GM12878 (cell line): ENCODE measurements around the gene TBCD. TPM values are rescaled to one million over a fixed set of nuclear protein-coding genes. Genes with fewer than 3 reads are reported as not detected.

Source experiments
- ATAC-seq: fragments of 200-7000 bp; cut with Tn5 transposase; 3 replicates; pipeline ENCODE4 v1.9.1; 2020; ENCODE audit warnings: mild to moderate bottlenecking, moderate library complexity
- BruUV-seq: library from RNA; stranded (reverse); fragments of 400-500 nt; replicated peaks from 2 replicates; lab custom pipeline; 2021; lab: Mats Ljungman, UMichigan
- CTCF ChIA-PET: fragments of 300-600 bp; sonication (Branson Sonifier 250); formaldehyde crosslinking; extraction: SDS; loops from one replicate; lab custom pipeline; 2021; ENCODE audit warnings: inconsistent platforms; lab: Yijun Ruan, JAX
- POLR2A ChIA-PET: fragments of 350-600 bp; formaldehyde crosslinking; extraction: SDS; loops from one replicate; lab custom pipeline; 2021; ENCODE audit warnings: inconsistent platforms; lab: Charles Lee
- RAD21 ChIA-PET: fragments of 300-600 bp; sonication (Branson Sonifier 250); formaldehyde crosslinking; loops from one replicate; lab custom pipeline; 2023; ENCODE audit warnings: antibody characterized with exemption; ENCODE audit not compliant: unreplicated experiment; lab: Charles Lee
- SMC1A ChIA-PET: fragments of 300-600 bp; sonication (Branson Sonifier 250); formaldehyde crosslinking; loops from one replicate; lab custom pipeline; 2023; ENCODE audit not compliant: unreplicated experiment, uncharacterized antibody; lab: Charles Lee
- DNase-seq: peaks from one replicate; pipeline ENCODE4 v3.0.0-alpha.2; 2011; ENCODE audit warnings: low read depth, low spot score
- FAIRE-seq: peaks from 3 replicates; lab custom pipeline; 2011; peaks lifted over from hg19 to GRCh38; lab: Jason Lieb, UNC
- H2AFZ ChIP-seq: 2 replicates; pipeline ENCODE4 v1.6.0; 2011; ENCODE audit warnings: low read depth, low read length, control low read depth; ENCODE audit not compliant: control insufficient read depth
- H3K27ac ChIP-seq: 2 replicates; pipeline ENCODE4 v1.5.1; 2011; ENCODE audit warnings: control low read depth; ENCODE audit not compliant: control insufficient read depth, insufficient read depth
- H3K27me3 ChIP-seq, 2 experiments: replicated peaks in 1 of 2; 2 replicates each; pipeline versions ENCODE4 v1.6.0 to v1.6.1; 2011; ENCODE audit warnings: low read length in 1 of 2; ENCODE audit not compliant: control insufficient read depth in 2 of 2, insufficient read depth in 2 of 2
- H3K36me3 ChIP-seq, 2 experiments: 2 replicates each; pipeline ENCODE4 v1.5.1; 2011; ENCODE audit warnings: low read length in 1 of 2; ENCODE audit not compliant: control insufficient read depth in 2 of 2, insufficient read depth in 2 of 2
- H3K4me1 ChIP-seq: 2 replicates; pipeline ENCODE4 v1.6.1; 2011; ENCODE audit warnings: mild to moderate bottlenecking, low read length, moderate library complexity, mixed read lengths; ENCODE audit not compliant: control insufficient read depth, insufficient read depth
- H3K4me2 ChIP-seq: 2 replicates; pipeline ENCODE4 v1.6.0; 2011; ENCODE audit warnings: control low read depth; ENCODE audit not compliant: control insufficient read depth, insufficient read depth
- H3K4me3 ChIP-seq: fragments of 200-600 bp; sonication (generic); 2 replicates; pipeline ENCODE4 v1.5.1; 2016
- H3K79me2 ChIP-seq: 2 replicates; pipeline ENCODE4 v1.6.0; 2011; ENCODE audit warnings: low read length; ENCODE audit not compliant: control insufficient read depth, insufficient read depth
- H3K9ac ChIP-seq: 2 replicates; pipeline ENCODE4 v1.8.0; 2011; ENCODE audit warnings: low read length, control low read depth, mixed read lengths; ENCODE audit not compliant: control insufficient read depth, insufficient read depth
- H3K9me3 ChIP-seq: replicated peaks from 3 replicates; pipeline ENCODE4 v1.5.1; 2011; ENCODE audit warnings: mild to moderate bottlenecking, low read length; ENCODE audit not compliant: control insufficient read depth, insufficient read depth
- H4K20me1 ChIP-seq: 2 replicates; pipeline ENCODE4 v1.6.0; 2011; ENCODE audit not compliant: control insufficient read depth, insufficient read depth
- CBFB ChIP-seq: IDR thresholded peaks from 2 replicates; pipeline ENCODE4 v1.6.1; 2016; ENCODE audit warnings: antibody characterized with exemption, low read depth
- DPF2 ChIP-seq: fragments of 450-650 bp; IDR thresholded peaks from 2 replicates; pipeline ENCODE4 v1.6.1; 2017; ENCODE audit warnings: mild to moderate bottlenecking
- E2F8 ChIP-seq: fragments of 450-650 bp; IDR thresholded peaks from 2 replicates; pipeline ENCODE4 v1.6.1; 2018; ENCODE audit warnings: mild to moderate bottlenecking, low read depth, moderate library complexity; ENCODE audit not compliant: partially characterized antibody
- GATAD2B ChIP-seq: fragments of 450-650 bp; conservative IDR thresholded peaks from 2 replicates; pipeline ENCODE4 v1.6.1; 2017; ENCODE audit warnings: low read depth, mild to moderate bottlenecking, moderate library complexity
- HCFC1 ChIP-seq: fragments of 150-350 bp; IDR thresholded peaks from 2 replicates; pipeline ENCODE4 v1.6.1; 2014; ENCODE audit warnings: low read length
- HDAC6 ChIP-seq: fragments of 200-600 bp; sonication (generic); IDR thresholded peaks from one replicate; pipeline ENCODE4 v1.8.0; 2017; ENCODE audit warnings: antibody characterized with exemption; ENCODE audit not compliant: unreplicated experiment
- JUNB ChIP-seq: IDR thresholded peaks from 2 replicates; pipeline ENCODE4 v1.6.1; 2016; ENCODE audit warnings: antibody characterized with exemption, mild to moderate bottlenecking
- NRF1 ChIP-seq: conservative IDR thresholded peaks from 2 replicates; pipeline ENCODE4 v1.6.1; 2011; ENCODE audit warnings: mild to moderate bottlenecking, low read depth, low read length, improper control_type of control experiment
- POU2F2 ChIP-seq: IDR thresholded peaks from 3 replicates; pipeline ENCODE4 v1.6.1; 2011; ENCODE audit warnings: low read depth, mild to moderate bottlenecking, low read length, borderline replicate concordance
- RBBP5 ChIP-seq: fragments of 200-600 bp; sonication (generic); conservative IDR thresholded peaks from 2 replicates; pipeline ENCODE4 v1.6.1; 2016
- RUNX3 ChIP-seq: IDR thresholded peaks from 2 replicates; pipeline ENCODE4 v1.6.1; 2012; ENCODE audit warnings: low read length, inconsistent platforms
- SIN3A ChIP-seq: IDR thresholded peaks from 2 replicates; pipeline ENCODE4 v1.6.1; 2012; ENCODE audit warnings: low read depth, low read length, improper control_type of control experiment
- SMAD5 ChIP-seq: IDR thresholded peaks from 2 replicates; pipeline ENCODE4 v1.6.1; 2016; ENCODE audit warnings: antibody characterized with exemption, low read depth
- SMARCA5 ChIP-seq: fragments of 450-650 bp; IDR thresholded peaks from 2 replicates; pipeline ENCODE4 v1.6.1; 2017; ENCODE audit warnings: mild to moderate bottlenecking
- SREBF2 ChIP-seq: IDR thresholded peaks from 2 replicates; pipeline ENCODE4 v1.6.1; 2012; ENCODE audit warnings: mild to moderate bottlenecking, low read length
- TCF3 ChIP-seq: IDR thresholded peaks from 2 replicates; pipeline ENCODE4 v1.6.1; 2012; ENCODE audit warnings: low read depth, mild to moderate bottlenecking, low read length, borderline replicate concordance; ENCODE audit not compliant: insufficient read depth
- TCF7 ChIP-seq: IDR thresholded peaks from 2 replicates; pipeline ENCODE4 v1.6.1; 2014; ENCODE audit warnings: antibody characterized with exemption, borderline replicate concordance
- ZNF24 ChIP-seq: fragments of 450-650 bp; IDR thresholded peaks from 2 replicates; pipeline ENCODE4 v1.6.1; 2017; ENCODE audit warnings: antibody characterized with exemption, mild to moderate bottlenecking
- WGBS: methylation state at CpG from one replicate; pipeline ENCODE4 v1.1.6; 2016; ENCODE audit warnings: low lambda C conversion rate; ENCODE audit not compliant: insufficient replicate concordance, insufficient coverage; ENCODE audit errors: missing lambda C conversion rate; 5-methylcytosine and 5-hydroxymethylcytosine counted together
- in situ Hi-C: fragments of 300-500 bp; cut with MboI; formaldehyde crosslinking; loops from 9 replicates; pipeline ENCODE4 v1.14.3; 2018; ENCODE audit warnings: mixed read lengths
- intact Hi-C: fragments of 100-400 bp; cut with micrococcal nuclease; formaldehyde crosslinking; loops from one replicate; pipeline ENCODE4 v1.14.2; 2022; ENCODE audit not compliant: unreplicated experiment
- polyA plus RNA-seq, 11 experiments: library from polyadenylated mRNA; depleted of rRNA in 4 of 11; unstranded in 6 of 11; stranded (reverse) in 5 of 11; fragments of >200 nt; fragmentation: Nextera tagmentation in 4 of 11; fragmentation: Illumina TruSeq in 1 of 11; extraction: Ambion mirVana in 4 of 11; extraction: Trizol in 1 of 11; gene quantifications; 1 replicate in 1 of 11; 2 replicates in 10 of 11; pipeline versions ENCODE4 v1.2.1 to v1.2.3, GENCODE V29; 2011 to 2016; ENCODE audit warnings: inconsistent platforms in 2 of 11, missing spikeins in 2 of 11, low read depth in 1 of 11
- total RNA-seq, 4 experiments: library from RNA; depleted of rRNA in 3 of 4; stranded (reverse); fragments of >200 nt in 3 of 4; fragmentation: Illumina TruSeq in 1 of 4; extraction: Trizol in 1 of 4; gene quantifications; 2 replicates each; pipeline versions ENCODE4 v1.2.1 to v1.2.3, GENCODE V29; 2013 to 2021
- TF ChIP-seq, protein P1 (sequence below): fragments of 450-650 bp; IDR thresholded peaks from 2 replicates; pipeline ENCODE4 v1.6.1; 2017; ENCODE audit warnings: low read depth, mild to moderate bottlenecking, moderate library complexity
- TF ChIP-seq, protein P2 (sequence below): fragments of 450-650 bp; IDR thresholded peaks from 2 replicates; pipeline ENCODE4 v1.6.1; 2017; ENCODE audit warnings: borderline replicate concordance

Gene TBCD
- total and polyA plus RNA-seq, 10 of the 15 experiments (the other 5 are each of a cell fraction or from before 2014, with no cell fraction given): 10.3 to 114 (median 52.4) TPM

- ChIA-PET RAD21 (no interaction called here), CTCF (no interaction called here), SMC1A (no interaction called here), POLR2A (no interaction called here)
- H3K79me2 ChIP-seq: no peaks in the 10 kb centered on the region
- H3K9me3 ChIP-seq: peaks cover 10% of the 10 kb centered on the region
- no peak for TF ChIP-seq ZNF24
- no peak for TF ChIP-seq SREBF2
- no peak for TF ChIP-seq SIN3A
- no peak for TF ChIP-seq JUNB
- no peak for TF ChIP-seq HDAC6
- TF ChIP-seq RUNX3: no peak
- TF ChIP-seq E2F8: no peak
- no peak for TF ChIP-seq TCF7
- no peak for TF ChIP-seq SMARCA5
- TF ChIP-seq GATAD2B: no peak
- TF ChIP-seq, protein P1, sequence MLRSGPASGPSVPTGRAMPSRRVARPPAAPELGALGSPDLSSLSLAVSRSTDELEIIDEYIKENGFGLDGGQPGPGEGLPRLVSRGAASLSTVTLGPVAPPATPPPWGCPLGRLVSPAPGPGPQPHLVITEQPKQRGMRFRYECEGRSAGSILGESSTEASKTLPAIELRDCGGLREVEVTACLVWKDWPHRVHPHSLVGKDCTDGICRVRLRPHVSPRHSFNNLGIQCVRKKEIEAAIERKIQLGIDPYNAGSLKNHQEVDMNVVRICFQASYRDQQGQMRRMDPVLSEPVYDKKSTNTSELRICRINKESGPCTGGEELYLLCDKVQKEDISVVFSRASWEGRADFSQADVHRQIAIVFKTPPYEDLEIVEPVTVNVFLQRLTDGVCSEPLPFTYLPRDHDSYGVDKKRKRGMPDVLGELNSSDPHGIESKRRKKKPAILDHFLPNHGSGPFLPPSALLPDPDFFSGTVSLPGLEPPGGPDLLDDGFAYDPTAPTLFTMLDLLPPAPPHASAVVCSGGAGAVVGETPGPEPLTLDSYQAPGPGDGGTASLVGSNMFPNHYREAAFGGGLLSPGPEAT: no peak
- no peak for TF ChIP-seq HCFC1
- TF ChIP-seq, protein P2, sequence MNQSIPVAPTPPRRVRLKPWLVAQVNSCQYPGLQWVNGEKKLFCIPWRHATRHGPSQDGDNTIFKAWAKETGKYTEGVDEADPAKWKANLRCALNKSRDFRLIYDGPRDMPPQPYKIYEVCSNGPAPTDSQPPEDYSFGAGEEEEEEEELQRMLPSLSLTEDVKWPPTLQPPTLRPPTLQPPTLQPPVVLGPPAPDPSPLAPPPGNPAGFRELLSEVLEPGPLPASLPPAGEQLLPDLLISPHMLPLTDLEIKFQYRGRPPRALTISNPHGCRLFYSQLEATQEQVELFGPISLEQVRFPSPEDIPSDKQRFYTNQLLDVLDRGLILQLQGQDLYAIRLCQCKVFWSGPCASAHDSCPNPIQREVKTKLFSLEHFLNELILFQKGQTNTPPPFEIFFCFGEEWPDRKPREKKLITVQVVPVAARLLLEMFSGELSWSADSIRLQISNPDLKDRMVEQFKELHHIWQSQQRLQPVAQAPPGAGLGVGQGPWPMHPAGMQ: no peak
- no peak for TF ChIP-seq POU2F2
- no peak for TF ChIP-seq CBFB
- TF ChIP-seq TCF3: no peak
- TF ChIP-seq RBBP5: no peak
- TF ChIP-seq NRF1: no peak
- no peak for TF ChIP-seq DPF2
- TF ChIP-seq SMAD5: no peak
- no peaks in the 10 kb centered on the region for H4K20me1 ChIP-seq
- FAIRE-seq (no peak), DNase-seq (no peak), ATAC-seq (no peak)
- 85% methylated on average over 18 of the region's 18 CpGs for WGBS
- H2AFZ ChIP-seq: no peak overlapping the region
- no peak overlapping the region for H3K9ac ChIP-seq
- intact Hi-C loops (no loop called here), in situ Hi-C loops (no loop called here)
- H3K4me3 ChIP-seq: no peak overlapping the region
- H3K27me3 ChIP-seq: no peaks in the 10 kb centered on the region; a peak in 1 of 4 replicates
- H3K27ac ChIP-seq: no peak overlapping the region
- no peaks in the 10 kb centered on the region; a peak in 1 of 4 replicates for H3K36me3 ChIP-seq
- no peak overlapping the region for H3K4me2 ChIP-seq
- H3K4me1 ChIP-seq: no peaks in the 10 kb centered on the region
- BruUV-seq: no TSS peak
Observed at GRCh38 chr17:82950525-82951102, 198.7 kb downstream of the TBCD start.
